ENCODE measurements around the gene PTPN9. TPM values are rescaled to one million over a fixed set of nuclear protein-coding genes. Genes with fewer than 3 reads are reported as not detected.

PTPN9 gene
- total RNA-seq, 1 donor from 2014 or later = 19.8 TPM

Small RNA genes within 50 kb of the gene (small RNA-seq; reads per million reads assigned to genes)
- not detected for gene AC105036.1 (ENCODE audit: low replicate concordance)
- gene AC105036.2 (ENCODE audit: low replicate concordance) = not detected

Other genes starting within 250 kb of the PTPN9 start
- 31.1 TPM for gene COMMD4, start 243.3 kb downstream of the PTPN9 start, total RNA-seq
- gene NEIL1, start 232.3 kb downstream of the PTPN9 start, total RNA-seq = 14.7 TPM
- gene MAN2C1, start 210.7 kb downstream of the PTPN9 start, total RNA-seq = 112 TPM
- 44.5 TPM for gene SIN3A, start 127.6 kb downstream of the PTPN9 start, total RNA-seq
- gene SNUPN, start 46.4 kb upstream of the PTPN9 start, total RNA-seq = 18.9 TPM
- 31.4 TPM for gene IMP3, start 60.9 kb upstream of the PTPN9 start, total RNA-seq
- 13.2 TPM for gene SNX33, start 68.6 kb upstream of the PTPN9 start, total RNA-seq
- 42.2 TPM for gene CSPG4, start 133.5 kb upstream of the PTPN9 start, total RNA-seq

All from skin of body (tissue), 2 donors.